Nephron (organoid): Measurements from ENCODE around the gene BMP4.

Experiments
- H3K27ac Mint-ChIP-seq, 3 experiments: 2 replicates each; pipeline ENCODE4 v1.8.0; 2020; ENCODE audit warnings: mixed read lengths in 3 of 3, mild to moderate bottlenecking in 2 of 3, moderate library complexity in 1 of 3
- H3K27me3 Mint-ChIP-seq: 2 replicates; pipeline ENCODE4 v1.8.0; 2021; ENCODE audit warnings: low read depth, mild to moderate bottlenecking, moderate library complexity, mixed read lengths
- H3K36me3 Mint-ChIP-seq: 2 replicates; pipeline ENCODE4 v1.8.0; 2020; ENCODE audit warnings: low read depth, mixed read lengths
- H3K4me1 Mint-ChIP-seq: 2 replicates; pipeline ENCODE4 v1.8.0; 2020; ENCODE audit warnings: mixed read lengths
- H3K4me3 Mint-ChIP-seq, 3 experiments: 2 replicates each; pipeline ENCODE4 v1.8.0; 2020; ENCODE audit warnings: mild to moderate bottlenecking in 3 of 3, mixed read lengths in 3 of 3, moderate library complexity in 2 of 3
- H3K9me3 Mint-ChIP-seq: 2 replicates; pipeline ENCODE4 v1.8.0; 2020; ENCODE audit warnings: mixed read lengths
- TF ChIP-seq, protein P1 (sequence below), 3 experiments: fragments of 200-600 bp; sonication (generic); IDR thresholded peaks; one replicate each; pipeline ENCODE4 v1.5.0; 2021; ENCODE audit warnings: antibody characterized with exemption in 3 of 3; ENCODE audit not compliant: unreplicated experiment in 3 of 3

The BMP4 gene

DNA sequence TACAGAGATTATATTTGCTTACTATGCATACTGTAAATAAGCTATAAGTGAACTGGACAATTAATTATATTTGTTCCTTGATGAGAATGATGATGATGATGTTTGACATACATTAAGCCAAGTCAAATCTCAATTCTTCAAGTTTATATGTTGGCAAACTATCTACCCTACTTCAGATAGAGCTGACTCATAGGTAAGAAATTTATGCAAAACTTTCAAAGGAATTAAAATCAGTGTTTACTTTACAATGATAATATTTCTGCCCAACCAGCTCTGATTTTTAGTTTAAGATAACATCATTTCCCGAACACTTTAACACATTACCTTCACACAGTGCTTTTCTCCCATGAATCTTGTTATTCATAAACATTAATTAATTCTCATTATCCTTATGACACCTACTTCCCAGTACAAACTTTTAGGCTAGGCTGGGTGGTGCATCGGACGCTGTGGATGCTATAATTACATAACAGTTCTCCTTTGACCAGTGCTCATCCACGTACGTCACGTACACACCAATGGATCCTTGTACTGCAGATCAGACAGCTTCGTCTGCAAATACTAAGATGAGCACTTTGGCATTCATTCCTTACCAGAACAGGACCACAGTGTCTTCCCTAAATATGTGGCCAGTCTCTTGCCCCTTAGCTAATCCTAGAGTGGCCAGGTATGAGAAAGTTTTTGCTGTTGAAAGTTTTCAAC lies 18.3 kb downstream of the BMP4 start:
- Mint-ChIP-seq H3K27ac (no peak overlapping the region), H3K4me1 (no peaks in the 10 kb centered on the region)

DNA sequence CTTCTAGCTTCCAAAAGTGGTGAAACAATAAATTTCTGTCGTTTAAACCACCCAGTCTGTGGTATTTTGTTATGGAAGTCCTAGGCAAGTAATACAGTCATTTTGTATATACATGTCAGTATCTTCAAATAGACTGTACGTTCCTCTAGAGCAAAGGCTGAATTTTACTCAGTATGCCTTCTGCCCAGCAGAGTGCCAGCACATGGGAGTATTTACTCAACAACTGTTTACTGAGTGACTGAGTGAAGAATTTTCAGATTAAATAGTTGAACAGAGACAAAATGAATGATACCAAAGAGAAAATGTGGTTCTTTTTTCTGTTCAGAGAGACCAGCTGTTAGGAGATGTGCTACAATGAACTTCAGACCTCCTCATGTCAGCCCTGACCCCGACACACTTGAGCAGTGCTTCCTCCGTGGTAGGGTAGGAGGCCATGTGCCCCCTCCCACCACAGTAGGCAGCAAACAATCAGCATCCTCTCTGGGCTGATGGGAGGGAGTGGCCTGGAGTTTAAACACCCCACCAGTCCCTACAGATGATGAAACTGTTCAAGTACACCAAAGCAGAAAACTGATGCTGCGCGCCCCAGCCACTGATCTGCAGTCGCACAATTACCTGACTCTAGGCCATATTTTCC lies 21.7 kb downstream of the BMP4 start:
- TF ChIP-seq, protein P1, sequence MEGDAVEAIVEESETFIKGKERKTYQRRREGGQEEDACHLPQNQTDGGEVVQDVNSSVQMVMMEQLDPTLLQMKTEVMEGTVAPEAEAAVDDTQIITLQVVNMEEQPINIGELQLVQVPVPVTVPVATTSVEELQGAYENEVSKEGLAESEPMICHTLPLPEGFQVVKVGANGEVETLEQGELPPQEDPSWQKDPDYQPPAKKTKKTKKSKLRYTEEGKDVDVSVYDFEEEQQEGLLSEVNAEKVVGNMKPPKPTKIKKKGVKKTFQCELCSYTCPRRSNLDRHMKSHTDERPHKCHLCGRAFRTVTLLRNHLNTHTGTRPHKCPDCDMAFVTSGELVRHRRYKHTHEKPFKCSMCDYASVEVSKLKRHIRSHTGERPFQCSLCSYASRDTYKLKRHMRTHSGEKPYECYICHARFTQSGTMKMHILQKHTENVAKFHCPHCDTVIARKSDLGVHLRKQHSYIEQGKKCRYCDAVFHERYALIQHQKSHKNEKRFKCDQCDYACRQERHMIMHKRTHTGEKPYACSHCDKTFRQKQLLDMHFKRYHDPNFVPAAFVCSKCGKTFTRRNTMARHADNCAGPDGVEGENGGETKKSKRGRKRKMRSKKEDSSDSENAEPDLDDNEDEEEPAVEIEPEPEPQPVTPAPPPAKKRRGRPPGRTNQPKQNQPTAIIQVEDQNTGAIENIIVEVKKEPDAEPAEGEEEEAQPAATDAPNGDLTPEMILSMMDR (IDR thresholded peaks at IDR 0.05; ENCODE audit: unreplicated experiment in 3 of 3): no peak
- Mint-ChIP-seq H3K27me3 (no peaks in the 10 kb centered on the region), H3K9me3 (no peaks in the 10 kb centered on the region), H3K27ac (no peak overlapping the region), H3K4me1 (no peaks in the 10 kb centered on the region), H3K36me3 (no peaks in the 10 kb centered on the region), H3K4me3 (no peak overlapping the region)

More for the DNA sequence above, 18.3 kb downstream of the BMP4 start:
- TF ChIP-seq, protein P1 (IDR thresholded peaks at IDR 0.05; ENCODE audit: unreplicated experiment in 3 of 3): no peak
- Mint-ChIP-seq H3K27me3 (peaks cover 4% of the 10 kb centered on the region), H3K9me3 (no peaks in the 10 kb centered on the region), H3K4me3 (no peak overlapping the region), H3K36me3 (no peaks in the 10 kb centered on the region)

GRCh38 chr14:53932966-53933365 lies 23.7 kb downstream of the BMP4 start:
- H3K4me1 Mint-ChIP-seq: no peaks in the 10 kb centered on the region
- TF ChIP-seq, protein P1 (IDR thresholded peaks at IDR 0.05; ENCODE audit: unreplicated experiment in 3 of 3): no peak
- H3K27me3 Mint-ChIP-seq: no peaks in the 10 kb centered on the region
- H3K36me3 Mint-ChIP-seq: no peaks in the 10 kb centered on the region
- no peak overlapping the region for H3K4me3 Mint-ChIP-seq
- no peak overlapping the region for H3K27ac Mint-ChIP-seq
- no peaks in the 10 kb centered on the region for H3K9me3 Mint-ChIP-seq

- no peak overlapping the region for H3K27ac Mint-ChIP-seq
- H3K4me3 Mint-ChIP-seq: no peak overlapping the region
- H3K9me3 Mint-ChIP-seq: no peaks in the 10 kb centered on the region
- no peaks in the 10 kb centered on the region for H3K27me3 Mint-ChIP-seq
- TF ChIP-seq, protein P1 (IDR thresholded peaks at IDR 0.05; ENCODE audit: unreplicated experiment in 3 of 3): peak; percentile 44 to 59 (median 46)
- no peaks in the 10 kb centered on the region for H3K36me3 Mint-ChIP-seq
- no peaks in the 10 kb centered on the region for H3K4me1 Mint-ChIP-seq
These were observed 26.5 kb downstream of the BMP4 start for GRCh38 chr14:53929871-53930715.

GRCh38 chr14:53927171-53927570 lies 29.5 kb downstream of the BMP4 start:
- H3K4me3 Mint-ChIP-seq: no peak overlapping the region
- TF ChIP-seq, protein P1 (IDR thresholded peaks at IDR 0.05; ENCODE audit: unreplicated experiment in 3 of 3): no peak
- no peaks in the 10 kb centered on the region for H3K9me3 Mint-ChIP-seq
- H3K27me3 Mint-ChIP-seq: peaks cover 9% of the 10 kb centered on the region
- peaks cover 7% of the 10 kb centered on the region for H3K4me1 Mint-ChIP-seq
- H3K27ac Mint-ChIP-seq: no peak overlapping the region
- H3K36me3 Mint-ChIP-seq: no peaks in the 10 kb centered on the region
